ENCODE data around the gene OSM.

Gene OSM

GRCh38 chr22:30232716-30233218 is 33.9 kb downstream of the OSM start:
- no peaks in the 10 kb centered on the region for H3K36me3 ChIP-seq (replicated peaks; ENCODE audit: low read depth, low read length)
- H2AFZ ChIP-seq (ENCODE audit: low read depth, low read length), result no peak overlapping the region
- no peak for TF ChIP-seq CTCF (IDR thresholded peaks at IDR 0.05; ENCODE audit: low read depth, low read length)
- TF ChIP-seq EZH2phosphoT487 (IDR thresholded peaks at IDR 0.05; ENCODE audit: low read depth), result no peak
- no peak overlapping the region for H3K4me2 ChIP-seq (ENCODE audit: low read length)
- no peak overlapping the region for H3K4me3 ChIP-seq (ENCODE audit: low read length)
- H3K27me3 ChIP-seq (ENCODE audit: low read depth, low read length), result peaks cover 22% of the 10 kb centered on the region; the same call in 1 of the 2 replicates
- H3K9me3 ChIP-seq (ENCODE audit: insufficient read depth, low read length), result no peaks in the 10 kb centered on the region
- H3K27ac ChIP-seq (ENCODE audit: low read length), result no peak overlapping the region
- no peaks in the 10 kb centered on the region for H3K4me1 ChIP-seq (ENCODE audit: low read length)
- no peaks in the 10 kb centered on the region for H4K20me1 ChIP-seq (ENCODE audit: insufficient read depth, low read length)
- H3K9ac ChIP-seq (ENCODE audit: low read length), result no peak overlapping the region
- H3K79me2 ChIP-seq (ENCODE audit: low read length), result no peaks in the 10 kb centered on the region

GRCh38 chr22:30230787-30231461 is 35.7 kb downstream of the OSM start:
- no peak overlapping the region for H3K27ac ChIP-seq (ENCODE audit: low read length)
- no peak overlapping the region for H3K4me2 ChIP-seq (ENCODE audit: low read length)
- no peak overlapping the region for H2AFZ ChIP-seq (ENCODE audit: low read depth, low read length)
- no peak overlapping the region for H3K9ac ChIP-seq (ENCODE audit: low read length)
- no peaks in the 10 kb centered on the region for H4K20me1 ChIP-seq (ENCODE audit: insufficient read depth, low read length)
- H3K36me3 ChIP-seq (replicated peaks; ENCODE audit: low read depth, low read length), result no peaks in the 10 kb centered on the region
- H3K79me2 ChIP-seq (ENCODE audit: low read length), result no peaks in the 10 kb centered on the region
- H3K27me3 ChIP-seq (ENCODE audit: low read depth, low read length), result peaks cover 25% of the 10 kb centered on the region
- H3K4me1 ChIP-seq (ENCODE audit: low read length), result no peaks in the 10 kb centered on the region
- H3K9me3 ChIP-seq (ENCODE audit: insufficient read depth, low read length), result no peaks in the 10 kb centered on the region
- TF ChIP-seq CTCF (IDR thresholded peaks at IDR 0.05; ENCODE audit: low read depth, low read length) (no peak), EZH2phosphoT487 (IDR thresholded peaks at IDR 0.05; ENCODE audit: low read depth) (no peak)
- H3K4me3 ChIP-seq (ENCODE audit: low read length), result no peak overlapping the region

DNA sequence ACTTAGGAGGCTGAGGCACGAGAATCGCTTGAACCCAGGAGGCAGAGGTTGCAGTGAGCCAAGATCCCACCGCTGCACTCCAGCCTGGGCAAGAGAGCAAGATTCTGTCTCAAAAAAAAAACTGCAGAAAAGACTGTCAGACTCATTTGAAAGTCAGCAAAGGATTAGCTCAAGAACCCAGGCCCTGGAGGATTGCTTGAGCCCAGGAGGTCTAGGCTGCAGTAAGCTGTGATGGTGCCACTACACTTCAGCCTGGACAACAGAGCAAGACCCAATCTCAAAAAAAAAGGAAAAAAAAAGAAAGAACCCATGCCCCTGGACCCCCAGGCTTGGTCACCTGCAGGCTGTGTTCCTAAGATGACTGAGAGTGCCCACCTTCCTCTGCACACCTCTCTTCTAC is 36.3 kb downstream of the OSM start:
- no peaks in the 10 kb centered on the region for H3K79me2 ChIP-seq (ENCODE audit: low read length)
- no peak overlapping the region for H2AFZ ChIP-seq (ENCODE audit: low read depth, low read length)
- H3K4me1 ChIP-seq (ENCODE audit: low read length), result no peaks in the 10 kb centered on the region
- H3K36me3 ChIP-seq (replicated peaks; ENCODE audit: low read depth, low read length), result no peaks in the 10 kb centered on the region
- no peak overlapping the region for H3K4me2 ChIP-seq (ENCODE audit: low read length)
- TF ChIP-seq CTCF (IDR thresholded peaks at IDR 0.05; ENCODE audit: low read depth, low read length) (no peak), EZH2phosphoT487 (IDR thresholded peaks at IDR 0.05; ENCODE audit: low read depth) (no peak)
- no peak overlapping the region for H3K27ac ChIP-seq (ENCODE audit: low read length)
- no peak overlapping the region for H3K4me3 ChIP-seq (ENCODE audit: low read length)
- no peaks in the 10 kb centered on the region for H4K20me1 ChIP-seq (ENCODE audit: insufficient read depth, low read length)
- peaks cover 30% of the 10 kb centered on the region for H3K27me3 ChIP-seq (ENCODE audit: low read depth, low read length)
- H3K9me3 ChIP-seq (ENCODE audit: insufficient read depth, low read length), result no peaks in the 10 kb centered on the region
- no peak overlapping the region for H3K9ac ChIP-seq (ENCODE audit: low read length)

GRCh38 chr22:30228509-30229359 is 37.9 kb downstream of the OSM start:
- no peak overlapping the region for H3K27ac ChIP-seq (ENCODE audit: low read length)
- no peak overlapping the region for H2AFZ ChIP-seq (ENCODE audit: low read depth, low read length)
- H3K27me3 ChIP-seq (ENCODE audit: low read depth, low read length), result peaks cover 37% of the 10 kb centered on the region
- no peak for TF ChIP-seq CTCF (IDR thresholded peaks at IDR 0.05; ENCODE audit: low read depth, low read length)
- no peak for TF ChIP-seq EZH2phosphoT487 (IDR thresholded peaks at IDR 0.05; ENCODE audit: low read depth)
- H3K79me2 ChIP-seq (ENCODE audit: low read length), result no peaks in the 10 kb centered on the region
- no peaks in the 10 kb centered on the region for H3K36me3 ChIP-seq (replicated peaks; ENCODE audit: low read depth, low read length)
- H3K9me3 ChIP-seq (ENCODE audit: insufficient read depth, low read length), result no peaks in the 10 kb centered on the region
- no peak overlapping the region for H3K4me2 ChIP-seq (ENCODE audit: low read length)
- H4K20me1 ChIP-seq (ENCODE audit: insufficient read depth, low read length), result no peaks in the 10 kb centered on the region
- no peak overlapping the region for H3K4me3 ChIP-seq (ENCODE audit: low read length)
- H3K4me1 ChIP-seq (ENCODE audit: low read length), result peaks cover 16% of the 10 kb centered on the region
- no peak overlapping the region for H3K9ac ChIP-seq (ENCODE audit: low read length)

Measured in OCI-LY3 (cell line).